Esophagus muscularis mucosa (tissue), 4 donors: ENCODE data around the gene TFPI.

Source experiments
- EP300 ChIP-seq: sonication (generic); formaldehyde crosslinking; IDR thresholded peaks from one replicate; pipeline ENCODE4 v1.6.1; 2017; ENCODE audit warnings: antibody characterized with exemption
- POLR2A ChIP-seq: fragments of 450-650 bp; IDR thresholded peaks from one replicate; pipeline ENCODE4 v1.6.1; 2017; ENCODE audit warnings: antibody characterized with exemption, moderate library complexity, mild to moderate bottlenecking, low read depth
- POLR2AphosphoS5 ChIP-seq, 2 donors: sonication (generic); formaldehyde crosslinking; IDR thresholded peaks; one replicate each; pipeline ENCODE4 v1.6.1; 2017; ENCODE audit warnings: antibody characterized with exemption in 2 of 2
- TF ChIP-seq, protein P1 (sequence below), 3 experiments: fragments of 200-600 bp in 2 of 3; fragments of 450-650 bp in 1 of 3; sonication (generic) in 2 of 3; IDR thresholded peaks; one replicate each; pipeline ENCODE4 v1.5.1; 2017 to 2019; ENCODE audit warnings: antibody characterized with exemption in 3 of 3, mild to moderate bottlenecking in 2 of 3, moderate library complexity in 1 of 3

GRCh38 chr2:187485523-187485922 is 68.7 kb downstream of the TFPI start:
- no peak for TF ChIP-seq POLR2A
- TF ChIP-seq, protein P1, sequence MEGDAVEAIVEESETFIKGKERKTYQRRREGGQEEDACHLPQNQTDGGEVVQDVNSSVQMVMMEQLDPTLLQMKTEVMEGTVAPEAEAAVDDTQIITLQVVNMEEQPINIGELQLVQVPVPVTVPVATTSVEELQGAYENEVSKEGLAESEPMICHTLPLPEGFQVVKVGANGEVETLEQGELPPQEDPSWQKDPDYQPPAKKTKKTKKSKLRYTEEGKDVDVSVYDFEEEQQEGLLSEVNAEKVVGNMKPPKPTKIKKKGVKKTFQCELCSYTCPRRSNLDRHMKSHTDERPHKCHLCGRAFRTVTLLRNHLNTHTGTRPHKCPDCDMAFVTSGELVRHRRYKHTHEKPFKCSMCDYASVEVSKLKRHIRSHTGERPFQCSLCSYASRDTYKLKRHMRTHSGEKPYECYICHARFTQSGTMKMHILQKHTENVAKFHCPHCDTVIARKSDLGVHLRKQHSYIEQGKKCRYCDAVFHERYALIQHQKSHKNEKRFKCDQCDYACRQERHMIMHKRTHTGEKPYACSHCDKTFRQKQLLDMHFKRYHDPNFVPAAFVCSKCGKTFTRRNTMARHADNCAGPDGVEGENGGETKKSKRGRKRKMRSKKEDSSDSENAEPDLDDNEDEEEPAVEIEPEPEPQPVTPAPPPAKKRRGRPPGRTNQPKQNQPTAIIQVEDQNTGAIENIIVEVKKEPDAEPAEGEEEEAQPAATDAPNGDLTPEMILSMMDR (IDR thresholded peaks at IDR 0.05), result no peak
- no peak for TF ChIP-seq EP300
- TF ChIP-seq POLR2AphosphoS5 (IDR thresholded peaks at IDR 0.05), result no peak
